ENCODE data around the gene SLC30A5. TPM values are rescaled to one million over a fixed set of nuclear protein-coding genes. Genes with fewer than 3 reads are reported as not detected.
"Not testable (repeated sequence)": the region's sequence is repeated elsewhere in the genome, so short reads cannot be mapped to it uniquely, and the experiment has no call there.

Gene SLC30A5
- total and polyA plus RNA-seq, 10 of the 15 experiments (the other 5 are each of a cell fraction or from before 2014, with no cell fraction given) = 14.7 to 67.9 (median 38.4) TPM

DNA sequence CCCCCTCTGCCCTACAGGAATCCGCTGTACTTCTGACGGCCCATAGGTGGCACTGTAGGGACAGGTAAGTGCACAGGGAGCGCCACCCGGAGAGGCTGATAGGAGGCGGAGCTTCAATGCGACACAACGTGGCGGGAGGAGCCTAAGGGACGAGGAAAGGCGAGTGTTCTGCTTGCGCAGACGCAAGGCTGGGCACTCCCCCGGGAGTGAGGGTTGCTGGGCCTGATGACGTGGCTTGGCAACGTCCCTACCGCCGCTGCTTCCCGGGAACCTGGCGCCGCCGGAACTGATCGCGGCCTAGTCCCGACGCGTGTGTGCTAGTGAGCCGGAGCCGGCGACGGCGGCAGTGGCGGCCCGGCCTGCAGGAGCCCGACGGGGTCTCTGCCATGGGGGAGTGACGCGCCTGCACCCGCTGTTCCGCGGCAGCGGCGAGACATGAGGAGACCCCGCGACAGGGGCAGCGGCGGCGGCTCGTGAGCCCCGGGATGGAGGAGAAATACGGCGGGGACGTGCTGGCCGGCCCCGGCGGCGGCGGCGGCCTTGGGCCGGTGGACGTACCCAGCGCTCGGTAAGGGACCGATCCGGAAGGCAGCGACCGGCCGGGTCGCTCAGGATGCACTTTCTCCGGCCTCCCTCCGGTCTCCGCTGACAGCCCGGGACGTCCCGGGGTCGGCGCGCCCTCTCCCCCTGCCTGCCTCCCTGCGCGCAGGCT is at the start of gene SLC30A5 (continued):
- TF ChIP-seq ZNF687 (IDR thresholded peaks at IDR 0.05) = peak; percentile 78
- no peak for TF ChIP-seq ATF3 (IDR thresholded peaks at IDR 0.05; ENCODE audit: borderline replicate concordance, extremely low read depth, low read depth, low read length)
- no peak for TF ChIP-seq ZBED1 (IDR thresholded peaks at IDR 0.05; ENCODE audit: borderline replicate concordance)

DNA sequence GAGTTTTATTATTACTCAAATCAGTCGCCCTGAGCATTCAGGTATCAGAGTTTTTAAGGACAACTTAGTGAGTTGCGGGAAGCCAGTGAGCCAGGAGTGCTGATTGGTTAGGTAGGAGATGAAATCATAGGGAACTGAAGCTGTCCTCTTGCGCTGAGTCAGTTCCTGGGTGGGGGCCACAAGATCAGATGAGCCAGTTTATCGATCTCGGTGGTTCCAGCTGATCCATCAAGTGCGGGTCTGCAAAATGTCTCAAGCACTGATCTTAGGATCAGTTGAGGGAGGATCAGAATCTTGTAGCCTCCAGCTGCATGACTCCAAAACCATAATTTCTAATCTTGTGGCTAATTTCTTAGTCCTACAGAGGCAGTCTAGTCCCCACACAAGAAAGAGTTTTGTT is 48.6 kb upstream of the SLC30A5 start:
- ATAC-seq; H3K9me3 ChIP-seq (replicated peaks; ENCODE audit: control insufficient read depth, insufficient read depth, low read length); H3K79me2 ChIP-seq (ENCODE audit: control insufficient read depth, insufficient read depth, low read length); H3K4me1 ChIP-seq (ENCODE audit: control insufficient read depth, insufficient read depth, low read length); DNase-seq (ENCODE audit: low read depth, low spot score); BruUV-seq (replicated peaks); H3K4me3 ChIP-seq; H3K36me3 ChIP-seq (ENCODE audit: control insufficient read depth in 2 of 2, insufficient read depth in 2 of 2, low read length in 1 of 2); POLR2A ChIA-PET; H2AFZ ChIP-seq (ENCODE audit: control insufficient read depth, low read depth, low read length); H4K20me1 ChIP-seq (ENCODE audit: control insufficient read depth, insufficient read depth); H3K27ac ChIP-seq (ENCODE audit: control insufficient read depth, insufficient read depth); H3K4me2 ChIP-seq (ENCODE audit: control insufficient read depth, insufficient read depth); in situ Hi-C loops (cut with MboI); RAD21 ChIA-PET (ENCODE audit: unreplicated experiment); FAIRE-seq; H3K9ac ChIP-seq (ENCODE audit: control insufficient read depth, insufficient read depth, low read length); H3K27me3 ChIP-seq (replicated peaks in 1 of 2; ENCODE audit: control insufficient read depth in 2 of 2, insufficient read depth in 2 of 2, low read length in 1 of 2); intact Hi-C loops (cut with micrococcal nuclease; ENCODE audit: unreplicated experiment); SMC1A ChIA-PET (ENCODE audit: uncharacterized antibody, unreplicated experiment): not testable (repeated sequence)
- 96% methylated on average over 6 of the region's 6 CpGs for WGBS (ENCODE audit: insufficient coverage, insufficient replicate concordance, low lambda C conversion rate, missing lambda C conversion rate)
- CTCF ChIA-PET = interaction anchor here (0.8 to 1.3 kb wide), 3 partner anchors 48 to 1799 kb away, joined by 3 to 4 read pairs (median 3); partner anchors contain the start of gene SLC30A5

All from GM12878 (cell line).